ENCODE data around the gene BTG1. TPM values are rescaled to one million over a fixed set of nuclear protein-coding genes. Genes with fewer than 3 reads are reported as not detected.

The BTG1 gene
- total and polyA plus RNA-seq, 9 of the 15 experiments (the other 6 are each of a cell fraction or from before 2014, with no cell fraction given): 3.7 to 28.6 (median 7.4) TPM

- BruUV-seq (replicated peaks): no TSS peak
- WGBS (ENCODE audit: insufficient coverage, low coverage, missing lambda C conversion rate): 29% methylated on average over 2 of the region's 2 CpGs
- no peaks in the 10 kb centered on the region for H3K9me3 ChIP-seq (replicated peaks; ENCODE audit: control insufficient read depth, insufficient read depth, low read depth, low read length)
- H3K79me2 ChIP-seq (ENCODE audit: control insufficient read depth, insufficient read depth, low read length): peaks cover 100% of the 10 kb centered on the region
- H3K27ac ChIP-seq (ENCODE audit: extremely low read depth, low read depth, low read length): no peak overlapping the region
- peak overlapping the region; percentile 88 for H3K4me3 ChIP-seq
- TF ChIP-seq RBFOX2 (IDR thresholded peaks at IDR 0.05; ENCODE audit: low read depth, low read length) (peak; percentile 44; the same call in 1 of the 2 replicates), ZNF707 (CRISPR knock-in tag; conservative IDR thresholded peaks at IDR 0.05) (no peak)
- intact Hi-C loops (cut with micrococcal nuclease): loop anchor here (5.0 to 10.0 kb wide), 3 partner anchors 62 to 327 kb away; no protein-coding TSS in a partner anchor
- FAIRE-seq (no peak), DNase-seq (ENCODE audit: extremely low read depth in 1 of 4, low spot score in 3 of 4) (no peak), ATAC-seq (no peak)
- in situ Hi-C loops (cut with MboI): no loop called here
- H3K36me3 ChIP-seq (ENCODE audit: control insufficient read depth, insufficient read depth, low read length): peaks cover 44% of the 10 kb centered on the region
- peak overlapping the region; percentile 70 for H3K4me2 ChIP-seq (ENCODE audit: insufficient read depth, low read length)
- no peaks in the 10 kb centered on the region for H3K27me3 ChIP-seq (ENCODE audit: control insufficient read depth in 2 of 2, insufficient read depth in 2 of 2, low read length in 2 of 2)
- peaks cover under 1 to 25% of the 10 kb centered on the region in 2 experiments; a peak in 3 of 5 replicates for H3K4me1 ChIP-seq (replicated peaks in 1 of 2; ENCODE audit: control insufficient read depth in 2 of 2, insufficient read depth in 2 of 2, low read length in 2 of 2)
- CTCF ChIA-PET (ENCODE audit: low intra/inter-chr PET ratio): no interaction called here
- H3K9ac ChIP-seq (ENCODE audit: insufficient read depth in 1 of 2, low read depth in 2 of 2, low read length in 2 of 2): no peak overlapping the region
- H2AFZ ChIP-seq (ENCODE audit: low read depth, low read length): no peak overlapping the region
- POLR2A ChIA-PET: no interaction called here
- peaks cover 37% of the 10 kb centered on the region for H4K20me1 ChIP-seq (replicated peaks; ENCODE audit: control insufficient read depth, insufficient read depth, low read length)
- H3K9me1 ChIP-seq (ENCODE audit: control insufficient read depth, insufficient read depth, low read length): no peaks in the 10 kb centered on the region
Observed at GRCh38 chr12:92139634-92140150, 6.0 kb downstream of the BTG1 start.

GRCh38 chr12:92138626-92139025 lies 7.0 kb downstream of the BTG1 start:
- ATAC-seq: no peak
- peaks cover 100% of the 10 kb centered on the region for H3K79me2 ChIP-seq (ENCODE audit: control insufficient read depth, insufficient read depth, low read length)
- H3K4me1 ChIP-seq (replicated peaks in 1 of 2; ENCODE audit: control insufficient read depth in 2 of 2, insufficient read depth in 2 of 2, low read length in 2 of 2): peaks cover 0 to 29% of the 10 kb centered on the region in 2 experiments; a peak in 3 of 5 replicates
- H3K27me3 ChIP-seq (ENCODE audit: control insufficient read depth in 2 of 2, insufficient read depth in 2 of 2, low read length in 2 of 2): no peaks in the 10 kb centered on the region
- H3K9me3 ChIP-seq (replicated peaks; ENCODE audit: control insufficient read depth, insufficient read depth, low read depth, low read length): no peaks in the 10 kb centered on the region
- no peak overlapping the region for H2AFZ ChIP-seq (ENCODE audit: low read depth, low read length)
- H3K9ac ChIP-seq (ENCODE audit: insufficient read depth in 1 of 2, low read depth in 2 of 2, low read length in 2 of 2): no peak overlapping the region
- no peak for DNase-seq (ENCODE audit: extremely low read depth in 1 of 4, low spot score in 3 of 4)
- H3K36me3 ChIP-seq (ENCODE audit: control insufficient read depth, insufficient read depth, low read length): peaks cover 37% of the 10 kb centered on the region
- intact Hi-C loops (cut with micrococcal nuclease) (no loop called here), in situ Hi-C loops (cut with MboI) (no loop called here)
- no peak overlapping the region for H3K27ac ChIP-seq (ENCODE audit: extremely low read depth, low read depth, low read length)
- H3K9me1 ChIP-seq (ENCODE audit: control insufficient read depth, insufficient read depth, low read length): peaks cover 3% of the 10 kb centered on the region
- no peak overlapping the region for H3K4me2 ChIP-seq (ENCODE audit: insufficient read depth, low read length)
- FAIRE-seq: no peak
- BruUV-seq (replicated peaks): no TSS peak
- H3K4me3 ChIP-seq: no peak overlapping the region
- TF ChIP-seq ZNF561 (CRISPR knock-in tag; conservative IDR thresholded peaks at IDR 0.05): no peak
- no peak for TF ChIP-seq MAFK (IDR thresholded peaks at IDR 0.05; ENCODE audit: low read length)
- TF ChIP-seq ZNF589 (CRISPR knock-in tag; IDR thresholded peaks at IDR 0.05; ENCODE audit: low read depth): no peak
- TF ChIP-seq KDM4B (IDR thresholded peaks at IDR 0.05; ENCODE audit: borderline replicate concordance in 2 of 2, low read depth in 1 of 2): no peak
- no peak for TF ChIP-seq ZBTB26 (CRISPR knock-in tag; IDR thresholded peaks at IDR 0.05)
- POLR2A ChIA-PET: interaction anchor here (0.6 to 1.7 kb wide), 2 partner anchors 14 to 76 kb away, joined by 4 read pairs; no protein-coding TSS in a partner anchor
- CTCF ChIA-PET (ENCODE audit: low intra/inter-chr PET ratio): interaction anchor here (0.6 kb wide), 1 partner anchor 8 kb away, joined by 3 read pairs; no protein-coding TSS in a partner anchor
- H4K20me1 ChIP-seq (replicated peaks; ENCODE audit: control insufficient read depth, insufficient read depth, low read length): peaks cover 30% of the 10 kb centered on the region

Data from K562 (cell line).